Activated CD4-positive, alpha-beta T cell treated with anti-CD3 and anti-CD28 coated beads, Interleukin-2, amount 50 U/mL, for 16 hours (primary cell): Measurements from ENCODE around the gene HSPG2.

Source experiments
- DNase-seq: peaks from one replicate; pipeline ENCODE4 v3.0.0-alpha.2; 2020

The HSPG2 gene

DNA sequence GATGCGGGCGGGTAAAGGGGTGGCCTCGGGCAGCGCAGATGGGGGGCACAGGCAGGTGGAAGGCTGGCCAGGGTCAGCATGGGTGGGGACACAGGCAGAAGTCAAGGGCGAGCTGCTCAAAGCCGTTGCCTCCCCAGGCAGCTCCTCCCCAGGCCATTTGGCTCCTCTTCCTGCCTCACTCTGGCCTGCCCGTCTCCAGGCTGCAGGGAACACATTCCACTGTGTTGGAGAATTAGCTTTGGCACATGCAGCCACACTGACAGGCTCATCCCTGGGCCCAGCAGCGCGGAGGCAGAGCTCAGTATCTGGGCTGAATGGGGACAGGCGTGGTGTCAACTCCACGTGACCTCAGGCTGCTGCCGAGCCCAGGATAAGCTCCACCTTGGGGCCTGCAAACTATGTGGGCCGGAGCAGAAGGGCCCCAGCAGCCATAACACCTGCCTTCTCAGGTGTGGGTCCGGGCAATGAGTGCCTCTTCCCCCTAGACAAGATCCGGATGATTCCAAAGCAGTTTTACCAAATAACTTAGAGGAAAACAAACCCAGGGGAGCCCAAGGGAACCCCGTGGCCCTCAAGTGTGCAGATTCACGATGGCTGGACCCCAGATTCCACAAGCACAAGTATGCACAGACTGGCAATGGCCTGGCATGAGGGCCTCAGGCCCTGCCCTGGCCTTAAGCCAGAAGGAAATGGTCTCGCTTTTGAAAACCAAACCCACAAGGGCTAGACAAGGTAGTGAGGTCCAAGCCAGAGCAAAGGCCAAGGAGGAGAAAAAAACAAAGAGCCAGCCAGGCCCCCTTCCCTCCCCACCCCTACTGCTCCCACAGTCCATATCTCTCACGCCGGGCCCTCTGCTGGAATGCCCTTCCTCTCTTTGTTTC is 40.2 kb downstream of the HSPG2 start:
- DNase-seq = no peak

DNA sequence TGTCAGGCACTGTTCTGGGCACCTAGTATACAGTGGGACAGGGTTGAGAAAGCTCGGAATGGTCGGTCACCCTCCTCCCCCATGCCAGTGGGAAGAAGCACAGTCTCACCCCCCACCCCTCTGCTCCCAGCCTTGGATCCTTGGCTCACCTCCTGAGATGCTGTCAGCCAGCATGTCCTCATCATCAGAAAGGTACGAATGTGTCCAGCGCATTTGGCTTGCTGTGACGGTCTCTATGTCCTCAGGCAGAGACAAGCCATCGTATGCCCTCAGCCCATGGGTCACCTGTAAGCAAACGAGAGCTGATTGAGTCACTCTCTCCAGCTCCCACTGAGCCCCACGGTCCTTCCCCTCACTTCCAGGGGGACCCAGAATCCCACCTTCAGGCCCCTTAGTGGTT is 41.1 kb downstream of the HSPG2 start:
- no peak for DNase-seq

DNA sequence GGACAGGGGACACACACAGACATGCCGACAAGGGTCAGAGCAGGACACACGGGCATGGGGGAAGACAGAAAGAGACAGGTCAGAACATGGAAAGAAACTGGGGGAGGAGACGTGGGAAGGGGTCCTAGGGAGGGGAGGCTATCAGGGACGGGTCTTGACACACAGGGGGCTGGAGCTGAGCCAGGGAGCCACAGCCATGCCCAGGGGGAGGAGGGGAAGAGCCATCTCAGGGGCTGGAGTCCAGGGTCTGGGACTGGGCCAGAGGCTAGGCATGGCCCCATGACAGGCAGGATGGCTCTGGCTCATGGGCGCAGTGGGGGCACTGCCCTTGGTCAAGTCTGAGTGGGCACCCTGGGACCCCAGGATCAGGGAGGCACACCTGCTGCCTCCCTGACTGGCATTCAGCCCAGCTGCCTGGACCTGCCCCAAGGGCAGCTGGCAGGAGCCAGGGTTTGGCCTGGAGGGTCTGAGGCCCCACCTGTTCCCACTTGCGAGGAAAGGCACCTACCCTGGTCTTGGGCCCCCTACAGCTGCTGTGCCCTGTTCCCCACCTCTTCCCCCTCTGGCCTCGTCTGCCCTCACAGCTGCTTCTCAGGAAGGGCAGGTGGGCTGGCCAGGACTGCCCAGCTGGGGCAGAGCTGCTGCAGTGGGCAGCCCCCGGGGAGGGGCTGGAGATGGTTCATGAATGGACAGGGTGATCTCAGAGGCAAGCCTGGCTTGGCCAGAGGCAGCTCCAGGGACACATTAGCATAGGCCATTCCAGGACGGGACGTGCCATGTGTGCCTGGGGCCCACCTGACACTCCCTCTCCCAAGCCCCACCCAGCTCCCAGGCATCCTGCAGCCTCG is 42.9 kb downstream of the HSPG2 start:
- DNase-seq = no peak

DNA sequence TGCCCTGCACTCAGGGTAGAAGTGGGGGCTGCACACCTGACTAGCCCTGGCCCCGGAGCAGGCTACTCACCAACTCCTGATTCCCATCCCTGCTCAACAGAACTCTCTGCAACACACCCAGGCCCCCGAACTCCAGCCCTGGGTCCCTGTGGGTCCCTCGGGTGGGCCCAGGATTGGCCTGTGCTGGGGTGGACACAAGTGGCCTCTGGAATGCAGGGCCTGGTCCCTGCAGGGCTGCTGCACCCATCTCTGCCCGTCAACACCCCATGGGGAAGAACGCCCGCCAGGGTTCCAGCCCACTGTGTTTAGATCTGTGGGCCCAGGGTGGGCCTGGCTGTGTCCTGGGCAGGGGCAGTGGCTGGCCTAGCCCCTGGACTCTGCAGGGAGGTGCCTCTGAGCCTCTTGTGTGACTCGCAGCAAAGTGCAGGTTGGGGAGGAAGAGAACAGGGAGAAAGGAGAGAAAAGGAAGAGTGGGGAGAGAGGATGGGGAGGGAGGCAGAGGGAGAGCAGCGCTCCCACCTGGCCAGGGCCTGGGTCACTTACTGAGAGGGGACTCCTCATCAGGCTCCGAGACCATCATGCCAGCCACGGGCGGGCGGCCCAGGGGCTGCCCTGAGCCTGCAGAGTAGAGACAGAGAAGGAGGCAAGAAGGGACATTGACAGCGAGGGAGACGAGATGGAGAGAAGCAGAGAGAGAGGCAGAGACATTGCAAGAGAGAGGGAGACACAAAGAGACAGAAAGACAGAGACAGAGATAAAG is 43.9 kb downstream of the HSPG2 start:
- DNase-seq = no peak

DNA sequence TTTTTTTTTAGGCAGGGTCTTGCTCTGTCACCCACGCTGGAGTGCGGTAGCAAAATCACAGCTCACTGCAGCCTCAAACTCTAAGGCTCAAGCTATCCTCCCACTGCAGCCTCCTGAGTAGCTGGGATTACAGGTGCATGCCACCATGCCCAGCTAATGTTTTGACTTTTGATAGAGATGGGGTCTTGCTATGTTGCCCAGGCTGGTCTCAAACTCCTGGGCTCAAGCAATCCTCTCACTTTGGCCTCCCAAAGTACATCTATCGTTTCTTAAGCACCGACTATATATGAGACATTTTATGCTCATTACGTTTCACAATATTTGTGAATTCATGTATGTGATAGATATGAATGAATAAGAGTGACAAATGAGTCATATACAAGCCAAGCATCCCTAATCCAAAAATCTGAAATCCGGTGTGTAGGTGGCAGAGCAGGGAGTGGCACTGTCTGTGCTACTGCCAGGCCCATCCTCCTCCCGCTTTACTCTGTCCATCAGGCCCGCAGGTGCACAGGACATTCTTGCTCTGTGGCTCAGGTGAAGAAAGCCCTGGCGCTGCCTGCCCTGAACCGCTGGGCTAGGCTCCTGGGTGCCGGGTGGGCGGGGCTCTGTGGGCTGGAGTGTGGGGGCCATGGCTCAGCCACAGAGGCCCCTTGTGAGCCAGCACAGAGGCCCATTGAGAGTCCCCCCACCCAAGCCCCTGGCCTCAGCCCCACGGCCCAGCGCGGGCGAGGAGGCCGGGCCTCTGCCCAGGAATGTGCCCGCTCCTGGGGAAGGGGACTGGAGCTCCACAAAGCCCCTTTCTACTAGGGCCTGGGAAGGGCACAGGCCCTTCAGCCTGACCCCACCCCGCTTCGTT is 45.3 kb downstream of the HSPG2 start:
- DNase-seq = no peak

DNA sequence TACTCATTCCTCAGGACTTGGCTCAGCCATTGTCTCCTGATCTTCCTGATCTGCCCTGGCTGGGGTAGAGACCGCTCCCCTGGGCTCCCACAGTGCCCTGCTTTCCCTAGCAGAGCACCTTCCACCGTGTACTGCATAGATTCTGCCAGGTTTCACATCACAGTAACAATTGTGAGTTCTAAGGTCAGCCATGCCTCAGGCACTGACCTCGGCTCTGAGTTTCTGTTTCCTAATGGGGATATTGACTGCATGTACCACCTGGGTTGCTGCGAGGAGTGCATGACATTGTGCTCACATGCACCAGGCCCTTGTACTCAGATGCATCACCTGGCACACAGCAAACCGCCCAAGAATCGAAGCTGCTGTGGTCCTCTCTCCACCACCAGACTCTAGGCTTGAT is 46.0 kb downstream of the HSPG2 start:
- no peak for DNase-seq

DNA sequence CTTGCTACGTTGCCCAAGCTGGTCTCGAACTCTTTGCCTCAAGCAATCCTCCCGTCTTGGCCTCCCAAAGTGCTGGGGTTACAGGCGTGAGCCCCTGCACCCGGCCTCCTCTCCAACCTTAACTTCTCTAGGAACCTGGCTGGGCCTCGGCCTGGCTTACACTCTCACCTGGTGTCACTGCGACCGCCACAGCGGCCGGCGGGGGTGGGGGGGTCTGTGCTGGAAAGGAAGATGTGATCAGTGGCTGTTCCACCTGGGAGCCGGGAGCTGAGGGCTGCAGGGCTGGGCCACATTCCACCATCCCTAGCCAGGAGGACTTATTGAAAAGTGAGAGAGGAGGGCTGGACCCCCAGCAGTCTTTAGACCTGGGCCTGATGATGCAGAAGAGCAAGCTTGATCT is 48.6 kb downstream of the HSPG2 start:
- DNase-seq = no peak

DNA sequence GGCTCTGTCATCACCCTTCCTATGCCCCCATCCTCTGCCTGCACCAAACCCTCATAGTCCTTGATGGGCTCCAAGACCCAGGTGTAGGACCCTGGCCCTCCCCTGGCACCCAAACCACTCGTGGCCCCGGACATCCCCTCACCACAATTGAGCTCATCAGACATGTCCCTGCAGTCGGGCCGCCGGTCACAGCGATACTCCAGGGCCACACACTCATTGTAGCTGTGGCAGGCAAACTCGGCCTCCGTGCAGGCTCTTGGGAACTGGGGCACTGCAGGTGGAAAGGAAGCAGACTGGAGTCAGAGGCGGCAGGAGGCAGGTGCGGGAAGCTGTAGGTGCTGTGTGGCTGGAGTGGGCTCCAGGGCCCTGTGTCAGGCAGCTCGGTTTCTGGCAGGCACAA is 49.3 kb downstream of the HSPG2 start:
- DNase-seq = no peak

- no peak for DNase-seq
Observed at GRCh38 chr1:21887216-21887736, 49.8 kb downstream of the HSPG2 start.

DNA sequence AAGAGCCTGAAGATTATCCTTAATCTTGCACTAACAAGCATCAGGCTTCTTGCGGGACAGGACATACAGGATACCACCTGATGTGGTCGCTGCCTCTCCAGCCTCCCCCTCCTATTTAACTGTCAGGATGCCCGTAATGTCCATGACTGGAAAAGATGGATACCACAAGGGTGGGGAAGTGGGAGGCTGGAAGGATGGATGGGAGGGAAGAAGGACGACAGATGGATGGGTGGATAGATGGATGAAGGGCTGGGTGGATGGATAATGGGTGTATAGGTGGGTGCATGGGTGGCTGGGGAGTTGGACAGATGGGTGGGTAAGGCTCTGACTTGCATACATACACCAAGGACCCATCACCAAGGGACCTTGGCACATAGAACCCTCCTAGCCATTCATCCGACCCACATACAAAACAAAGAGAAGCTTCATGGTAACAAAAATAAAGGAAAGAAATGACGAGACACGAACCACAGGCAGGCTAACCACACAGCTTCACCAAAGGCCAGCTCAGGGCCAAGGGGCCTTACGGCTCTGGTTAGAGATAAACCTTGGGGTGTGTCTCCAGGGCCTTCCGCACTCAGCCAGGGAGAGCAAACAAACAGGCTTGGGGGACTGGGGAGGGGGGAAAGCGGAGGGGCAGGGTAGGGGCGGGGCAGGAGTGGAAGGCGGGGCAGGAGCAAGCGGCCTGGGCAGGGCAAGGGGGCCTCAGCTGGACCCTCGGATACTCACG is 50.5 kb downstream of the HSPG2 start:
- DNase-seq = no peak

DNA sequence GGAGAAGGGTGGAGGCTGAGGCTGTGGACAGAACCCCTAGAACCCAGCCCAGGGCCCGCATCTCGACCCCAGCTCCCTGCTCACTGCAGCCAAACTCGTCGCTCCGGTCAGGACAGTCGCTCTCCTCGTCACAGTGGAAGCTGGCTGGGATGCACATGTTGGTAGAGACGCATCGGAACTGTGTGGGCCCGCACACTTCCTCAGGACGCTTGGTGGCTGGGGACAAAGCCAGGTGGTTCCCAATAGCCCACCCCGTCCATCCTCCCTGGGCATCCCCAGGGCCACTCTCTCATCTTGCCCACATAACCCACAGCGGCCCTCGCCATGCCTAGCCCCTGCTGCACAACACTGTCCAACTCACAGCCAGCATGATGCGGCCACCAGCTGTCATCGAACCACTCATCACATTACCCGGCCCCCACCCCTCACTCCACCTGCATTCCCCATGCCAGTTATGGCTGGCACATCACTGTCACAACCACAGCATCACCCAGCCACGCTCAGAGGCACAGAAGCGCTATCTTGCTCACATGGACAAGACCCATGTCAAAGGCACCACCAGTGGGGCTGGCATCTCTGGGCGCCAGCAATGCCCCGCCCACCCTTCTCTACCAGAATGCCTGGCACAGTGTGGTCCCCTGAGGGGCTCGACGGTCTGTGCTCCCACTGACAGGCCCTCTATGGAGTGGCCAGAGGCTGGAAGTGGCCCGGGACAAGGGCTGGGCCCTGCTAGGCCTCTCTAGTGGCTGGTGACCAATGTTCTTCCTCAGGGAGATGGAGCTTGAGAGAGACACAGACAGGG is 51.7 kb downstream of the HSPG2 start:
- no peak for DNase-seq

DNA sequence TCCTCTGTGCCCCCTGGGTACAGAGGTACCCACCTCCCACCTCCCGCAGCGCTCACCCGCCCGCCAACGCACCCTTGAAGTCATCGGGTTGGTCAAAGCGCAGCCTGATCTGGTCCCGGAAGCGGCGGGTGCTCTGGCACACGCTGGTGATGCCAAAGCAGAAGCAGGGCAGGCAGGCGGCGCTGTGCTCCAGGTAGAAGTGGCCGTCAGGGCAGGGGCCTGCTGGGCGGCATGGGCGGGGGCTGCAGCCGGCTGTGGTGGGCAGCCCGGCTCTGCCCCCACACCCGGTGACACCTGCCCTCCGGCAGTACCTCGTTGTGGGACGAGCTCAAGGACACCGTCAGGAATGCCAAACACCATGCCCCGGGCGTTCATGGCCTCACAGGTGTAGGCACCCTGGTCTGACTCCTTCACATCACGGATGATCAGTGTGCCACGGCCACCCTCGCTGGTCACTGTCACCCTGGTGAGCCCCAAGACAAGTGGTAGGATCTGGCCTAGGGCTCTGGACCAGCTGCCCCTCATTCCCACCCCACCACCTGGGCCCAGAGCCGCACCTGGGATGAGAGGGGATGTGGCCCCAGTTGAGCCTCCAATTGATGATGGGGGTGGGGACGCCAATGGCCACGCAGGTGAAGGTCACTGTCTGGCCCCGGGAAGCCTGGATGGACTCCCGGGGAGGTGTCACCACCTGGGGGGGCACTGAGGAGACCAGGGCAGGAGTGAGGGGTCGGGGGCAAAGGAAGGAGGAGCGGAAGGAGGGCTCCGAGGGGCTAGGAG is 52.5 kb downstream of the HSPG2 start:
- DNase-seq = no peak

DNA sequence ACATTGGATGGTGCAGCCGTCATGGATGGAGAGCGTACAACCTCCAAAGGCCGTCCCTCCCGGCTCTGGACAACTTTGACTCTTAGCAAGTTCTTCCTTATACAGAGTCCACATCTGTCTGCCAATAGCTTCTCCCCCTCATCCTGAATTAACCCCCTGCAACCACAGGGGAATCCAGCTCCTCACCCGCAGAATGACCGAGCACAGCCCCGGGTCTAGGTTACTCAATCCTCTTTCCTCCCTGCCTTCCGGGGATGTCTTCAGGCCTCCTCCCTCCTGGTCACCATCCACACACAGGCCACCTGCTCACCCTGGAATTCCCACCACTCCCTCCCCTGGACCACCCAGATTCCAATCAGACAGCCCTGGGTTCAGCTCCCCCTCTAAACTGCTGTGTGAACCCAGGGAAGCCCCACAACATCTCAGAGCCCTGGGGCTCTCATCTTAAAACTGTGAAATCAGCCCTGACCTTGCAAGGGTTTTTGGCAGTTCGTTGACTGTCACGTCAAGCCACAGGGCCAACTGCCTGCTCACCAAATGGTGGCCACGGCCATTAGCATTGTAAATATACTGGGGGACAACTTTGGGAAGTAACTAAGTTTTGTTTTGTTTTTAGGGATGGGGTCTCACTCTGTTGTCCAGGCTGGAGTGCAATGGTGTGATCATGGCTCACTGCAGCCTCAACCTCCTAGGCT is 54.2 kb downstream of the HSPG2 start:
- DNase-seq = no peak

DNA sequence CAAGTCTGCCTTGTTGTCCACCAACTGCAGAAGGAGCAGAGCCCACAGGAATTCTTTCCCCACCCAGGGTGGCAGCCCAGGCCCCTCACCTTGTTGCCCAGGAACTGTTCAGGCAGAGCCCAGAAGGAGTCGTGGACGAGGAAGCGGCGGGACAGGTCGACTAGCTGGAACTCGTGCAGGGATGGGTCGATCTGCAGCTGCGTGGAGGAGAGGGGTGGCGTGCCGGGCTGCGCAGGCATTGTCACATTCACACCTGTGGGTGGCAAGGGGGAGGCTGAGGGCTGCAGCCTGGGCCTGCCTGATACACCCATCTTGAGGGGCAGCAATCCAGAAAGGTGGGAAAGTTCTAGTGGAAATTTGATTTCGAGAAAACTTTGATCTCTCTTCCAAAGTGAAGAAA is 55.9 kb downstream of the HSPG2 start:
- DNase-seq = no peak

DNA sequence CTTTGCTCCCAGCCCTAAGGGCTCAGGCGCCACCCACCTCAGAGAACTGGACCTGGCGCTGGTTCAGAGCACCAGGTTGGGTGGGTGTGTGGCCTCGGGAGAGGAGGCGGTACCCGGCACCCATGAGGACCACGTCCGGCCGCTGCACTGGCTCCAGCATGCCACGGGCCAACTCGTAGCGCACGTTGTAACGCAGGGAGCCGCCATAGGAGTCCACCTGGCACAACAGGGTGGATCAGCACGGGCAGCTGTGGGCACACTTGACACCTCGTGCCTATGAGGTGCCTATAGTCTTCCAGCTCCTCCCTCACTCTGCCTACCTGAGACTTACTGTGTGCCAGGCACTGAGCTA is 56.5 kb downstream of the HSPG2 start:
- DNase-seq = no peak

DNA sequence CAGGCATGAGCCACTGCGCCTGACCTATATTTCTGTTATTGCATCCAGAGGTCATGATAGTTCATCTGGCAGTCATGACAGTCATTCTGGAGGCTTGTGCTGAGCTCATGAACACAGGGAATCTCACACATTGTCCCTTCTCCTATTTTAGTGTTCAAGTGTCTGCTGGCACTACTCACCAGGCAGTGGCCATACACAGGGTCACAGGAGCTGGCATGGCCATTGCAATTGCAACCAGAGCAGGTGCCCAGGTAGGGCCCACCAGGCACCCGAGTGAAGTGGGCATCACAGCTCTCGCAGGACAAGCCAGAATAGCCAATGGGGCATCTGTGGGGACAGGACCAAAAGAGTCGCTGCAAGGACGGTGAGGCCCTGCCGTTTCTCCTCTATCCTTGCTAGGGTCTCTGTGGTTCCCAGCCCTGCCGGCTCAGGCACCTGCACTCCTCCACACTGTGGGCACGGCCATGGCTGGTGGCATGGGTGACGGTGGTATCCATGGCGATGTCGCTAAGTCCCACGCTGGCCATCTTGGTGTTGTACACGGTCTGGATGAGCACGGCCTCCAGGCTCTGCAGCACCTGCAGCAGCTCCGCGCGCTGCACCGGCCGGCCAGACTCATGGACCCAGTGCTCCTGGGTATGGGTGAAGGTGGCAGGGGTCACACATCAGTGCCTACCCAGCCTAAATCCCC is 57.0 kb downstream of the HSPG2 start:
- DNase-seq = no peak

- DNase-seq = no peak
Observed at GRCh38 chr1:21878840-21879478, 58.2 kb downstream of the HSPG2 start.
